Activated T-helper 1 cell treated with anti-CD3 and anti-CD28 coated beads, Interleukin-12 subunit alpha, Interleukin-12 subunit beta, Interleukin-2, Interleukin-4 antibody, amounts not matched to agents 30 ng/mL and 10 ng/mL and 1 ng/mL, durations not matched to agents 14 hours and 24 hours and 36 hours (primary cell): ENCODE data around the gene RSPH6A. TPM values are rescaled to one million over a fixed set of nuclear protein-coding genes. Genes with fewer than 3 reads are reported as not detected.

Source experiments
- DNase-seq: peaks from one replicate; pipeline ENCODE4 v3.0.0; 2021; ENCODE audit warnings: low spot score
- H3K27ac Mint-ChIP-seq: one replicate; pipeline ENCODE4 v1.8.0; 2021; ENCODE audit warnings: mild to moderate bottlenecking, mixed read lengths
- H3K27me3 Mint-ChIP-seq: one replicate; pipeline ENCODE4 v1.8.0; 2022; ENCODE audit warnings: mild to moderate bottlenecking, moderate library complexity, mixed read lengths; ENCODE audit not compliant: insufficient read depth
- H3K36me3 Mint-ChIP-seq: one replicate; pipeline ENCODE4 v1.8.0; 2021; ENCODE audit warnings: low read depth, mixed read lengths
- H3K4me1 Mint-ChIP-seq: one replicate; pipeline ENCODE4 v1.8.0; 2021; ENCODE audit warnings: low read depth, mixed read lengths
- H3K4me3 Mint-ChIP-seq: one replicate; pipeline ENCODE4 v1.8.0; 2021; ENCODE audit warnings: mild to moderate bottlenecking, moderate library complexity, mixed read lengths
- H3K9me3 Mint-ChIP-seq: one replicate; pipeline ENCODE4 v1.8.0; 2021; ENCODE audit warnings: mixed read lengths
- intact Hi-C: fragments of 100-400 bp; cut with micrococcal nuclease; formaldehyde crosslinking; loops from one replicate; pipeline ENCODE4 v1.15.1; 2024
- total RNA-seq: library from RNA; stranded (reverse); gene quantifications from 2 replicates; pipeline ENCODE4 v1.2.3, GENCODE V29; 2022

The RSPH6A gene
- total RNA-seq, 1 donor from 2014 or later = 0.29 TPM

DNA sequence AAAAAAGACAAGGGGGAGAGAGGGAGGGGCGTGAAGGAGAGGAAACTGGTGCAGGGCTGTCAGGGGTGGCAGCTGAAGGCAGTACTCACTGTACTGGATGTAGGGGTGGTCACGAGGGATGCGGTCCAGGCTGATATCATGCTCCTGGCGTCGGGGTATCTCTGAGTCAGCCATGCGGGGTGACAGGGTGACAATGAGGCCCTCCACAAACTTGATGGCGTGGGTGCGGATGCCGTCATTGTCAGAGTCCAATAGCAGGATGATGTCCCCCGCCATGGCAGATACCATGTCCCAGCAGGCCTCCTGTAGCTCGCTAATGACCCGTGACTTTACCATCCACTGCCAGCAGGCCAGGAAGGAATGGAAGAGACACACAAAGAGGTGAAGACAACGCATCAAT lies 32.6 kb upstream of the RSPH6A start:
- Mint-ChIP-seq H3K4me1 (no peaks in the 10 kb centered on the region), H3K36me3 (peaks cover 55% of the 10 kb centered on the region), H3K9me3 (no peaks in the 10 kb centered on the region), H3K4me3 (no peak overlapping the region), H3K27ac (no peak overlapping the region), H3K27me3 (no peaks in the 10 kb centered on the region)
- intact Hi-C loops = no loop called here
- no peak for DNase-seq

DNA sequence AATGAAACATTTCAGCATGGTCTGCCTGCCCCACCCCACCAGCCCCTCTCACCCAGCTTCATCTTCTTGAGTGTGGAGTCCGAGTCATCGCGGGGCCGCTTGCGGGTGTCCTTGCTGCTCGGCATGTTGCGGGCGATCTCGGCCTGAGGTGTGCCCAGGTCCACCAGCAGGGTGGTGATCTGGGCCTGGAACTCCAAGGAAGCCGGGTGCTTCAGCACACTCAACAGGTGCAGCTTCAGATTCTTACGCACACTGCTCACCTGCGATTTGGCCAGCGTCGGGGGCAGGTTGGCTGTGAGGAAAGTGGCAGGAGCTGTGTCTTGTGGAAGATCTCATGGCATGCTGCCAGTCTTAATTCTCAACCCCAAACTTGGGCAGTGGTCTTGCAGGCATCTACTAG lies 27.1 kb upstream of the RSPH6A start:
- peaks cover 66% of the 10 kb centered on the region for H3K36me3 Mint-ChIP-seq
- H3K4me1 Mint-ChIP-seq = no peaks in the 10 kb centered on the region
- no peak overlapping the region for H3K27ac Mint-ChIP-seq
- DNase-seq = no peak
- no peak overlapping the region for H3K4me3 Mint-ChIP-seq
- H3K27me3 Mint-ChIP-seq = no peaks in the 10 kb centered on the region
- intact Hi-C loops = no loop called here
- H3K9me3 Mint-ChIP-seq = no peaks in the 10 kb centered on the region

- Mint-ChIP-seq H3K27ac (no peak overlapping the region), H3K4me1 (no peaks in the 10 kb centered on the region), H3K9me3 (no peaks in the 10 kb centered on the region), H3K36me3 (peaks cover 52% of the 10 kb centered on the region), H3K27me3 (no peaks in the 10 kb centered on the region), H3K4me3 (no peak overlapping the region)
- intact Hi-C loops = no loop called here
- no peak for DNase-seq
Measured at GRCh38 chr19:45834970-45835369, 19.9 kb upstream of the RSPH6A start.

GRCh38 chr19:45828945-45829344 lies 13.8 kb upstream of the RSPH6A start:
- H3K27me3 Mint-ChIP-seq = no peaks in the 10 kb centered on the region
- H3K36me3 Mint-ChIP-seq = peaks cover 50% of the 10 kb centered on the region
- no peak overlapping the region for H3K27ac Mint-ChIP-seq
- no peaks in the 10 kb centered on the region for H3K4me1 Mint-ChIP-seq
- no peak overlapping the region for H3K4me3 Mint-ChIP-seq
- no peak for DNase-seq
- no peaks in the 10 kb centered on the region for H3K9me3 Mint-ChIP-seq
- intact Hi-C loops = no loop called here

- no peak overlapping the region for H3K27ac Mint-ChIP-seq
- no peaks in the 10 kb centered on the region for H3K27me3 Mint-ChIP-seq
- peaks cover 50% of the 10 kb centered on the region for H3K36me3 Mint-ChIP-seq
- no peak for DNase-seq
- no peaks in the 10 kb centered on the region for H3K4me1 Mint-ChIP-seq
- no peak overlapping the region for H3K4me3 Mint-ChIP-seq
- intact Hi-C loops = no loop called here
- no peaks in the 10 kb centered on the region for H3K9me3 Mint-ChIP-seq
Measured at GRCh38 chr19:45828523-45828922, 13.4 kb upstream of the RSPH6A start.

GRCh38 chr19:45827459-45828093 lies 12.5 kb upstream of the RSPH6A start:
- intact Hi-C loops = no loop called here
- no peaks in the 10 kb centered on the region for H3K4me1 Mint-ChIP-seq
- H3K4me3 Mint-ChIP-seq = no peak overlapping the region
- H3K9me3 Mint-ChIP-seq = no peaks in the 10 kb centered on the region
- no peak overlapping the region for H3K27ac Mint-ChIP-seq
- peaks cover 53% of the 10 kb centered on the region for H3K36me3 Mint-ChIP-seq
- DNase-seq = no peak
- no peaks in the 10 kb centered on the region for H3K27me3 Mint-ChIP-seq

DNA sequence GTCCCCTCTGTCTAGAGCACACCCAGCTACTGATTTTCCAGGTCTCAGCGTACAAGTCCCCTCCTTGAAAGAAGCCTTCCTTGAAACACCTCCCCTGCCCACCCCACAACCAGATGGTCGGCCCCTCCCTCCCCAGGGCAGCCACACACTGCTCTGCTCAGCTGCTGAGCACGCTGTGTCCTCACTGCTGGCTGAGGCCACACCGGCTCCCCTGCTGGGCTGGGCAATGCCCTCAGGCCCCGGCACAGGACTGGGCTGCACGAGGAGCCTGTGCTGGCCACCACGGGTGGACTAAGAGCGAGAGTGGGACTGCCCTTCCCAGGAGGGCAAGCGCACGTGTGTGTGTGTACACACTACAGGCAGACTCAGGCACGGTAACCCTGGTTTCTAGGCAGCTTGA lies 11.8 kb upstream of the RSPH6A start:
- H3K36me3 Mint-ChIP-seq = peaks cover 50% of the 10 kb centered on the region
- intact Hi-C loops = no loop called here
- DNase-seq = no peak
- no peaks in the 10 kb centered on the region for H3K9me3 Mint-ChIP-seq
- no peaks in the 10 kb centered on the region for H3K27me3 Mint-ChIP-seq
- H3K4me3 Mint-ChIP-seq = no peak overlapping the region
- no peaks in the 10 kb centered on the region for H3K4me1 Mint-ChIP-seq
- no peak overlapping the region for H3K27ac Mint-ChIP-seq

DNA sequence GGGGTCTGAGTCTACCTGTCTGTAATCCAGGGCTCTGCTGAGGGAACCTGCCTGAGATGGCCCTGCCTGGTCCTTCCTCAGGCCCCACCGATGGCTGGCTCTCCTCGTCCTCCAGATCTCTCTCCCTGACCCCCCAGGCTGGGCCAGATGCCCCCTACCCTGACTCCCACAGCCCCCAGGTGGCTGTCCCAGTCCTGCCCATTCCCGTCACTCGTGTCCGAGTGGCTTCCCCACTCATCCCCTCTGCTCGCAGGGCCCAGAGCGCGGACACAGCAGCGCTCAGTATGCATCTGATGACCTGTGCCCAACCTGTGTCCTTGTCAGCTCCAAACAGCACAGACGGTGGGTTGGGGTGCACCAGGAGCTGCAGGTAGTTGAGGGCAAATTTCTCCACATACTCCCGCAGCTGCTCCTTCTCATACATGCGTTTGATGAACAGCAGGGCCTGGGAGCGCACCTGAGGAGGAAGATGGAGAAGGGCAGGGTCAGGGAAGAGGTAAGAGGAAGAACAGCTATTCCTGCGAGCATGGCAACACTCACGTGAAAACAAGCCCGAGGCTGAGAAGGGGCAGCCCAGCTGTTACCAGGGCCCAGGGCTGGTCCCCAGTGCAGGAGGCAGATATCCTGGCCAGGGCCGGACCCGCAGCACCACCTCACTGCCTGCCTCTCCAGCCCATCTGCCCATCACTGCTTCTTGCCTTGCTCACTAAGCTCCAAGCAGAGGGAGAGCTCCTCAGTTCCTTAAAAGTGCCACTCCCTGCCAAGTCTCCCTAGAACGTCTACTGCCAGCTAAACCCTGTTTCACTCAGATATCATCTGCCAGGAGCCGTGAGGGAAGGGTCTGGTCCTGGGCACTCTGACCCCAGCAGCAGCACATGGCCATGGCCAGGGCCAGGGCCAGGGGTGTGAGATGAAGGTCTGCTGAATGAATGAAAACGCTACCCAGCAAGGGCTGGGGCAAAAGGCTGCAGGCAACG lies 11.1 kb upstream of the RSPH6A start:
- no peaks in the 10 kb centered on the region for H3K9me3 Mint-ChIP-seq

GRCh38 chr19:45825263-45825605 lies 10.1 kb upstream of the RSPH6A start:
- intact Hi-C loops = no loop called here
- H3K9me3 Mint-ChIP-seq = no peaks in the 10 kb centered on the region
- H3K27me3 Mint-ChIP-seq = no peaks in the 10 kb centered on the region
- H3K36me3 Mint-ChIP-seq = peaks cover 44% of the 10 kb centered on the region
- H3K27ac Mint-ChIP-seq = no peak overlapping the region
- DNase-seq = no peak
- H3K4me3 Mint-ChIP-seq = no peak overlapping the region
- no peaks in the 10 kb centered on the region for H3K4me1 Mint-ChIP-seq

More for the DNA sequence above, 11.1 kb upstream of the RSPH6A start:
- H3K4me1 Mint-ChIP-seq = no peaks in the 10 kb centered on the region
- no peaks in the 10 kb centered on the region for H3K27me3 Mint-ChIP-seq
- H3K4me3 Mint-ChIP-seq = no peak overlapping the region
- no peak for DNase-seq
- no peak overlapping the region for H3K27ac Mint-ChIP-seq
- peaks cover 47% of the 10 kb centered on the region for H3K36me3 Mint-ChIP-seq
- intact Hi-C loops = no loop called here

GRCh38 chr19:45824531-45825262 lies 9.6 kb upstream of the RSPH6A start:
- H3K4me3 Mint-ChIP-seq = no peak overlapping the region
- no peak overlapping the region for H3K27ac Mint-ChIP-seq
- H3K9me3 Mint-ChIP-seq = no peaks in the 10 kb centered on the region
- peaks cover 41% of the 10 kb centered on the region for H3K36me3 Mint-ChIP-seq
- H3K4me1 Mint-ChIP-seq = no peaks in the 10 kb centered on the region
- DNase-seq = no peak
- intact Hi-C loops = no loop called here
- no peaks in the 10 kb centered on the region for H3K27me3 Mint-ChIP-seq

- Mint-ChIP-seq H3K4me1 (no peaks in the 10 kb centered on the region), H3K9me3 (no peaks in the 10 kb centered on the region), H3K4me3 (no peak overlapping the region), H3K27me3 (no peaks in the 10 kb centered on the region), H3K36me3 (peaks cover 38% of the 10 kb centered on the region), H3K27ac (no peak overlapping the region)
- intact Hi-C loops = no loop called here
- no peak for DNase-seq
Measured at GRCh38 chr19:45824041-45824471, 8.9 kb upstream of the RSPH6A start.

- Mint-ChIP-seq H3K36me3 (peaks cover 30% of the 10 kb centered on the region), H3K9me3 (no peaks in the 10 kb centered on the region), H3K27ac (no peak overlapping the region), H3K4me1 (no peaks in the 10 kb centered on the region), H3K4me3 (no peak overlapping the region), H3K27me3 (no peaks in the 10 kb centered on the region)
- intact Hi-C loops = no loop called here
- DNase-seq = no peak
Measured at GRCh38 chr19:45823182-45823581, 8.1 kb upstream of the RSPH6A start.

DNA sequence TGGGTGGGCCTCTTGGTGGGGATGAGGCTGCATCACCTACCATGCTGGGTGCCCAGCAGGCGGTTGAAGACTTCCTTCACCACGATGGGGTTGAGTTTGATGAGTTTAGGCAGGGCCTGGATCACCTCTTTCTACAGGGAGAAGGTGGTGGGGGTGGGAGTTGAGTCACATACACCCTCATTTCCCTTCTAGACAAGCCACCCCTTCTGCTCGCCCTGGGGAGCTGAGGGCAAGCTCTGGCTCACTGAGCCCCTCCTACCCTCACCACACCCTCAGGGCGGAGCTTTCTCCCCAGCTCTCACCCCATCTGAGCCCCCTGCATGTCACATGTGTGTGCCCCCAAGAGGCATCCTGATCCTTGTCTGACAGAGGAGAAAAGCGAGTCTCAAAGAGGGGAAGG lies 7.6 kb upstream of the RSPH6A start:
- Mint-ChIP-seq H3K9me3 (no peaks in the 10 kb centered on the region), H3K4me3 (no peak overlapping the region), H3K4me1 (no peaks in the 10 kb centered on the region), H3K27ac (no peak overlapping the region), H3K27me3 (no peaks in the 10 kb centered on the region), H3K36me3 (peaks cover 28% of the 10 kb centered on the region)
- no peak for DNase-seq
- intact Hi-C loops = no loop called here
